HG02970 (cell line): ENCODE data around the gene TNF.

ENCODE experiments used
- ATAC-seq: cut with Tn5 transposase; IDR thresholded peaks from one replicate; pipeline ENCODE4 v1.9.1; 2021; ENCODE audit warnings: mild to moderate bottlenecking, moderate library complexity, moderate number of reproducible peaks; ENCODE audit not compliant: unreplicated experiment, low FRiP score

Gene TNF

GRCh38 chr6:31572041-31572911, 3.1 kb upstream of the TNF start, which contains the start of gene LTA:
Gene LTA (plus strand): TSS chr6:31572289. CDS start chr6:31572743, 454 bp downstream.
- peak; percentile 24 for ATAC-seq

- no peak for ATAC-seq
Measured at GRCh38 chr6:31573239-31574105, 1.9 kb upstream of the TNF start.

GRCh38 chr6:31574106-31575061, 981 bp upstream of the TNF start:
- no peak for ATAC-seq

GRCh38 chr6:31575952-31576685, 754 bp downstream of the TNF start:
- ATAC-seq: no peak

- no peak for ATAC-seq
Measured at GRCh38 chr6:31576897-31577578, 1.7 kb downstream of the TNF start.

- no peak for ATAC-seq
Measured at GRCh38 chr6:31577579-31577966, 2.2 kb downstream of the TNF start.

- ATAC-seq: no peak
Measured at GRCh38 chr6:31578184-31579118, 3.1 kb downstream of the TNF start.

- no peak for ATAC-seq
Measured at GRCh38 chr6:31579119-31579505, 3.7 kb downstream of the TNF start.

GRCh38 chr6:31579546-31580437, 4.4 kb downstream of the TNF start:
- ATAC-seq: no peak

GRCh38 chr6:31580438-31580740, 5.0 kb downstream of the TNF start:
- no peak for ATAC-seq

GRCh38 chr6:31580807-31581433, 5.6 kb downstream of the TNF start:
- ATAC-seq: peak; percentile 42

GRCh38 chr6:31581434-31582229, 6.3 kb downstream of the TNF start:
- no peak for ATAC-seq

GRCh38 chr6:31582230-31582643, 6.9 kb downstream of the TNF start, which contains the start of gene LTB:
Gene LTB (minus strand): TSS chr6:31582424. CDS start chr6:31582417, 7 bp downstream.
- no peak for ATAC-seq

GRCh38 chr6:31585491-31585890, 10.1 kb downstream of the TNF start:
- ATAC-seq: no peak

GRCh38 chr6:31586008-31586407, 10.6 kb downstream of the TNF start, which contains the start of gene LST1:
Gene LST1 (plus strand): TSS chr6:31586277. CDS start chr6:31587300, 1,023 bp downstream.
- ATAC-seq: no peak
